Islet of Langerhans (tissue), 1 donor: ENCODE results near the gene EIF4E2.
"Not testable (repeated sequence)": the region's sequence is repeated elsewhere in the genome, so short reads cannot be mapped to it uniquely, and the experiment has no call there.

Experiments
- FAIRE-seq: peaks from one replicate; lab custom pipeline; 2011; peaks lifted over from hg19 to GRCh38; lab: Jason Lieb, UNC

EIF4E2 gene

GRCh38 chr2:232522623-232523401, 27.7 kb upstream of the EIF4E2 start:
- no peak for FAIRE-seq

GRCh38 chr2:232523402-232523681, 27.1 kb upstream of the EIF4E2 start:
- no peak for FAIRE-seq

GRCh38 chr2:232523682-232524597, 26.5 kb upstream of the EIF4E2 start:
- FAIRE-seq = no peak

DNA sequence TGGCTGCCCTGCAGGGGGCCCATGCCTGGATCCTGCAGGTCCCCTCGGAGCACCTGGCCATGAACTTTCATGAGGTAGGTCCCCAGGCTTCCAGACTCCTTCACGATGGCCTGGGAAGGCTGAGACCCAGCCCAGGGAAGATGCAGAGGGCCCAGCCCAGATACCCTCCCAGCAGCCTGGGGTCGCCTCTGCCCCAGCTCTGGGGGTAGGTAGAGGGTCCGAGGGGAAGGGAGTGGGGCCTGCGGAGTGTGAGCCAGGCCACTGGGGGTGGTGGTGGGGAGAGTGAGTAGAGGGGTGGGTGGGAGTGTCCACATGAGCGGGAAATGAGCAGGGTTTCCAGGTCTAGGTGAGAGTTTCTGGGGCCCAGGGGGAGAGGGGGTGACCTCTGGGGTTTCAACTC, 25.7 kb upstream of the EIF4E2 start:
- no peak for FAIRE-seq

GRCh38 chr2:232525199-232525598, 25.3 kb upstream of the EIF4E2 start:
- FAIRE-seq = no peak

DNA sequence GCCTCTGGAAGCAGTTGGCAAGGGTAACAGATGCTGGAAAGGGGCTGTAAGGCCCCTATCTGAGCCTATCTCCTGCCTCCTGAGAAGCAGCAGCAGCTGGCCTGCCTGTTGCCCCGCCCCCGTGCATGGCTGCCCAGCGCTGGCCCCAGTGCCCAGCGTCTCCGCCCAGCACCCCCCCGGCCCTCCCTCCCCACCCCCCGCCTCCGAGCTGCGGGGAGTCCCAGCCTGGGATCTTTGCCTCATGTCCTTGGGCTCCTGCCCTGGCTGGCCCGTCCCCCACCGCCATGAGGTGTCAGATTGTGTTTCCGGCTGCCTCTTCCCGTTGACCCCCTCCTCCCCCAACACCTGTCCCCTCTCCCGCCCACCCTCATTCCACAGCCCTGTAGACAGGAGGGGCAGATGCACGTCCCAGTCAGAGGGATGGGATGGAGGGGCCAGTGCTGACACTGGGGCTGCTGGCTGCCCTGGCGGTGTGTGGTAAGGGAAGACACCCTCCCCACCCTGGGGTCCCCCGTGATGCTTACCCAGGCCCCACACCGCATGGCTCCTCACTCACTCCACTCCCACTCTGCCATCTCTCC, 24.6 kb upstream of the EIF4E2 start, which contains the start of gene CHRND:
Gene CHRND (plus strand): TSS at position 370 of the 581 bp plus-strand sequence. CDS start 56 bp downstream, at position 426.
- FAIRE-seq = no peak

DNA sequence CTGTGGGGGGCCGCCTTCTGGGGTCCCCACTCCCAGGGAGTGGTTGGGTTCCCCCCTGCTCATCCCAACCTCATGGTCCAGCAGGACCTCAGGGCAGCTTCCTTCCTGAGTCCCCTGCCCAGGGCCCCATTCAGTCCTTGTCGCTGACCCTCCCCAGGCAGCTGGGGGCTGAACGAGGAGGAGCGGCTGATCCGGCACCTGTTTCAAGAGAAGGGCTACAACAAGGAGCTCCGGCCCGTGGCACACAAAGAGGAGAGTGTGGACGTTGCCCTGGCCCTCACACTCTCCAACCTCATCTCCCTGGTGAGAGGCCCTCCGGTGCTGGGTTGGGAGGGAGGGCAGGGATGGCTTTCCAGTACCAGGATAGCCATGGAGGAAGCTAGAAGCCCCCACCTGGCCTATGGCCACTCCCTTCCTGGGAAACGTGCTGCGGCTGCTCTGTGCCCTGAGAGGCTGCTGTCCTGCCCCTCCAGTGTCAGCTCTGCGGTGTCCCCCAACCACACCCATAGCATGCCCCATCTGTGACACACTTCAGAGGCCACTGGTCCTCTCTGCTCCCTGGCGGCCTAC, 24.0 kb upstream of the EIF4E2 start:
- FAIRE-seq = no peak

GRCh38 chr2:232527905-232528470, 22.5 kb upstream of the EIF4E2 start:
- FAIRE-seq = no peak

DNA sequence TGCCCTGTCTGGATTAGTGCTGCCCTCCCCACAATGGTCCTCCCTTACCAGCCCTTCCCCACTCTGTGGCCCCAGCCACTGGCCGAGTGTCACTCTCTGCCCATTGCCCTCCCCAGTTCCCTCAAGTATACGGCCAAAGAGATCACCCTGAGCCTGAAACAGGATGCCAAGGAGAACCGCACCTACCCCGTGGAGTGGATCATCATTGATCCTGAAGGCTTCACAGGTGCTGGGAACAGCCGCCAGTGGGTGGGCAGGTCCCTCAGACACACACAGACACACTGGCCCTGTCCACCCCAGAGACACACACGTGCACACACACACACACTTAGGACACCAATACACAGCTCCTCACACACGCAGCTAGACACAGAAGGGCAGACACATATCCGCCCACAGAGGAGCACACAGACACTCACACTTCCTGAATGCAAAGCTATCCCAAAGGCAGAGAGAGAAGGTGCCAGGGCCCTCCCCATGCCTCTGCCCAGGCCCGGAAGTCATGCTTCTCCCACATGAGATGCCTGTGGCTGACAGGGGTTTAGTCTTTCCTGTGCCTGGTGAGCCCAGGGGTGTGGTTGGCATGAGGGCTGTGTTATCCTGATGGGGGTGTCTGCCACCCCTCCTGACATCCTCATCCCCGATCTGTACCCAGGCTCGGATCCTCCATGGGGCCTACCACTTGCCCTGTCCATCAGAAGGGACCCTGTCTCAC, 21.6 kb upstream of the EIF4E2 start:
- no peak for FAIRE-seq

DNA sequence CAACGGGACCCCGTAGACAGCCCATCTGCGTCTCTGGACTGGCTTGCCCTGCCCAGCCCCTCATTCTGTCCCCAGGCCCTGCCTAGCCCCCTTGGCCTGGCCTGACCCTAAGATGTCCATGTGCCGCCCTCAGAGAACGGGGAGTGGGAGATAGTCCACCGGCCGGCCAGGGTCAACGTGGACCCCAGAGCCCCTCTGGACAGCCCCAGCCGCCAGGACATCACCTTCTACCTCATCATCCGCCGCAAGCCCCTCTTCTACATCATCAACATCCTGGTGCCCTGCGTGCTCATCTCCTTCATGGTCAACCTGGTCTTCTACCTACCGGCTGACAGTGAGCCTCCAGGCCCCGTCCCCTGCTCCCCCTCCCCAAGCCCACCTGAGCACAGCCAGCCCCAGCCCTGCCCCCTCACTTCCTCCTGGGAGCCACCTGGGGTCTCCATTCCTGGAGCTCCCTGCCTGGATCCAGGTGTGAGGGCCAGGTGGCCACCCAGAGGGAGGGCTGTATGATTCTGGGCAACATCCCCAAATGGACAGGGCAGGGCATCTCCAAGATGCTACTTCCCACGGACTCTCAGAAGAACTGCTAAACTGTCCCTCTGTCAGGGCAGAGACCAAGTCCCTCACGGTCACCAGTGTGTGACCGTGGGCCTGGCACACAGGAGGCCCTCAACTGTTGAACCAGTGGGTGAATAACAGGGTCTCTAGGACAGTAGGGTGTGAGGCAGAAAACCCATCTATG, 20.5 kb upstream of the EIF4E2 start:
- no peak for FAIRE-seq

DNA sequence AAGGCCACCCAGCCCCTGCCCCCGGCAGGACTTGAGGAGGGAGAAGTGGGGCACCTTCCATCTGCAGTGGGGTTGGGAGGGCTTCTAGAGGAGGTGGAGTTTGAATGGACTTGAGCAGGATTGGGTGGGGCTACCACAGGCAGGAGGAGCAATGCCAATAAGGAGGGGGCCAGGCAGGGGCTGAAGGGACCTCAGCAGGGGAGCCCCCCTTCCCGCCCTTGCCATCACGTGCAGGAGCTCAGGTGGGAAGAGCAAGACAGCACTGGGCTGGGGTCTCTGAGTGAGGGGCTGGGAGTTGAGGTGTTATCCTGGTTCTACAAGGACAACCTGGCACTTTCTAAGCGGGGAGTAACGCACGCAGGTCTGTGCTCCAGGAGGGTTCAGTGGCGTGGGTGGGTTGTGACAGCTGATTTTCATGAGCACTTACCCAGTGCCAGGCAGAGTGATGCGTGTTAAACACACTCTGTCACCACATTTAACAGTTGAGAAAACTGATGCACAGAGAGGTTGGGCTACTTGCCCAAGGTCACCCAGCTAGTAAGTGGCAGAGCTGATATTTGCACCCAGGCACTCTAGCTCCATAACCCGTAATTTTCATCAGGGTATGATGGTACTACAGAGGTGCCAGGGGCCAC, 19.7 kb upstream of the EIF4E2 start:
- FAIRE-seq = no peak

DNA sequence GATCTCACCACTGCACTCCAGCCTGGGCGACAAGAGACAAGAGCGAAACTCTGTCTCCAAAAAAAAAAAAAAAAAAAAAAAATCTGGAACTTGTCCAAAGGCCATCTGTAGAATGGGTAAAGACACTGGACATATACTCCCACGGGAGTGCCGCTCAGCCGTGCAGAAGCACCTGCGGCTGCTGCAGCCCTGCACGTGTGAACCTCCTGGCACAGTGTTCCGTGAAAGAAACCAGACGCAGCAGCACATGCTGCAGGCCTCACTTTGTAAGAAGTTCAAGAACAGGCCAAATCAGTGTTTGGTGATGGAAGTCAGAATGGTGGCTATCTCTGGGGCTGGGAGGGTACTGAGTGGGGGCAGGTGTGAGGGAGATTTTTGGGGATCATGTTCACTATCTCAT, 18.1 kb upstream of the EIF4E2 start:
- no peak for FAIRE-seq

- not testable (repeated sequence) for FAIRE-seq
Measured at GRCh38 chr2:232532821-232533220, 17.7 kb upstream of the EIF4E2 start.

DNA sequence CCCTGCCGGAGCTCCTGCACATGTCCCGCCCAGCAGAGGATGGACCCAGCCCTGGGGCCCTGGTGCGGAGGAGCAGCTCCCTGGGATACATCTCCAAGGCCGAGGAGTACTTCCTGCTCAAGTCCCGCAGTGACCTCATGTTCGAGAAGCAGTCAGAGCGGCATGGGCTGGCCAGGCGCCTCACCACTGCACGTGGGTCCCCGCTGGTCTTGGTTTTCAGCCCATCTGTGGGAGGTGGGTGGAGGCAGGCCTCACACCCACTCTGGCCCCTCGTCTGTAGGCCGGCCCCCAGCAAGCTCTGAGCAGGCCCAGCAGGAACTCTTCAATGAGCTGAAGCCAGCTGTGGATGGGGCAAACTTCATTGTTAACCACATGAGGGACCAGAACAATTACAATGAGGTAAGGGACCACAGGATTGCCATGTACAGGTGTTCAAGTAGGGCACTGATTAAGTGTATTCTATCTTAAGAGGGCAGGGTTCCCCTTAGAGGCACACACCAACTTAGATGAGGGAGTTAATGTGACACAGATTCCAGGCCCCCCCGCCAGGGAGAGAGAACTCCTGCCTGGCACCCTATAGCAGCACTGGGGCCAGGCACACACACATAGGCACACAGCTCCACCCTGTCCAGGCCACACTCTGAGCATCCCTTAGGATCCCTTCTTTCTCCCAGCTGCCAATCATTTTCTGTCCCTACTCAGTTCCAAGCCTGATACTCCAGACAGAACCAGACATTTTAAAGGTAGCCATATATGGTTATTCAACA, 16.4 kb upstream of the EIF4E2 start:
- no peak for FAIRE-seq

DNA sequence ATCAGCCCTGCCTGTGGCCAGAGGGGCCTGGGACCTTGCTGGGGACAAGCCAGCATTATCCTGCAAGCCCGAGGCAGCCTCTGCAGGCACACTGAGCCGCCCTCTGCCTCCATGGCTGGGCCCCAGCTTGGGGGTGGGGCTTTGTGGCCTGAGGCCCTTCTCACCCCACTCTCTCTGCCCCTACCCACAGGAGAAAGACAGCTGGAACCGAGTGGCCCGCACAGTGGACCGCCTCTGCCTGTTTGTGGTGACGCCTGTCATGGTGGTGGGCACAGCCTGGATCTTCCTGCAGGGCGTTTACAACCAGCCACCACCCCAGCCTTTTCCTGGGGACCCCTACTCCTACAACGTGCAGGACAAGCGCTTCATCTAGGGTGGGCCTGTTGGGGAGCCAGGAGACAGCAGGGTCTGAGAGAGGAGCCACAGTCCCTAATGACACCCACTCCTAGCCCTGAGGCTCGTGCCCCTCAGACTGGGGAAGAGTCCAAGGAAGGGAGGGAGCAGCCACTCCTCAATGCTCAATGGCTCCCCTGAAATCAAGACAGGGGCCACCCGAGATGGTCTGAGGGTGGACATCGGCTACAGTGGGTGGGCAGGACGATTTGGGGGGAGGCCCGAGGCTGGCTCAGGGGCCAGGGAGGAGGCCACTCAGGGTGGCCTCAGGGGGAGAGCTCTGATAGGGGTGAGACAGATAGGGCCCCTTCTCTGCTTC, 15.4 kb upstream of the EIF4E2 start:
- FAIRE-seq = no peak

DNA sequence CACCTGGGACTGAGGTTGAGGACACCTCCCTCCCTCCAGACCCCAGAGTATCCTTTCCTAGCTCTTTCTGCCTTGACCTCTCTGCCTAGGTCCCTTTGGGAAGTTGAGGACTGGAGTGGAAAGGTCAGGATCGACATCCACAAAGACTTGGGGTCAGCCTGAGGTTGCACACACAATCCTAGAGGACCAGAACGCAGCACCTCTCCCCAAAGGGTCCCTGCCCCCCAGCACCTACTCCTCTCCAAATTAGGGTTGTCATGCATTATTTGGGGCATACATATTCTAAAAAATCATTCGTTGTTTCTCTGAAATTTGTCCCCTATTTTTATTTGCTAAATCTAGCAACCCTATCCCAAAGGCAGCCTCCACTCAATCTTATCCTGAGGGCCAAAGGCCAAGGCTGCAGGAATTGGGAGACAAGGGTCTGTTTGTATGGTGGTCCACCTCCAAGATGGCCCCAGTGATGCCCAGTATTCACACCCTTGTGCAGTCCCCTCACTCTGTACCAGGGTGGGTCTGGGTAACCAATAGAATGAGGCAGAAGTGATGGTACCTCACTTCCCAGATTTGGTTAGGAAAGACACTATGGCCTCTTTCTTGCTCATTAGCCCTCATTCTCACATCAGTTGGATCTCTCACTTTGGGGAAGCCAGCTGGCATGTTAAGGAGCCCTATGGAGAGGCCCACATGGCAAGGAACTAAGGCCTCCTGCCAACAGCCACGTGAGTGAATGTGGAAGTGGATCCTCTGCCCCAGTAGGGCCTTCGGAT, 14.5 kb upstream of the EIF4E2 start:
- no peak for FAIRE-seq

GRCh38 chr2:232537079-232537478, 13.4 kb upstream of the EIF4E2 start:
- FAIRE-seq = no peak

DNA sequence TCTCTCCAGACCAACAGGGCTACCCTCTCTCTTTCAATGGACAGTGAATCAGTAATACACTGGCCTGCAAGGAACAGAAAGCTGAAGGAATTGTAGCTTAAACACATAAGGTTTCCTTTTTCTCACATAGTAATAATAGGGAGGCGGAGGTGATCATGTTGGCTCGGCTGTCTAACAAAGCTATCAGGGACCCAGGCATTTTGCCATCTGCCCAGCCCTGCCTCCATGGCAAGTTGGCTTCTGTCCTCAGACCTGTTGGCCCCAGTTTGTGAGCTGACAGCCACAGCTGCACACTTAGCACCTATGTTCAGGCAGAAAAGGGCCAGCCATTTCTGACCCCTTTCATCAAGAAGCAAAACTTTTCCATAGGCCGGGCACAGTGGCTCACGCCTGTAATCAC, 13.0 kb upstream of the EIF4E2 start:
- FAIRE-seq = no peak
